Loucy (cell line): ENCODE results near the gene PBLD.

Source experiments
- H2AFZ ChIP-seq: fragments of 200-600 bp; sonication (generic); 2 replicates; pipeline ENCODE4 v1.6.0; 2016; ENCODE audit warnings: antibody characterized with exemption, mild to moderate bottlenecking, low read length, moderate library complexity
- H3F3A ChIP-seq: fragments of 200-600 bp; 2 replicates; pipeline ENCODE4 v1.6.0; 2016; ENCODE audit warnings: antibody characterized with exemption, low read depth, mild to moderate bottlenecking
- H3K27me3 ChIP-seq: fragments of 200-600 bp; sonication (generic); 2 replicates; pipeline ENCODE4 v1.6.1; 2014; ENCODE audit warnings: low read length, mild to moderate bottlenecking; ENCODE audit not compliant: insufficient read depth, poor library complexity, severe bottlenecking
- H3K36me3 ChIP-seq: fragments of 200-600 bp; sonication (generic); 2 replicates; pipeline ENCODE4 v1.6.1; 2016; ENCODE audit warnings: low read length; ENCODE audit not compliant: insufficient read depth
- H3K4me1 ChIP-seq: fragments of 200-600 bp; sonication (generic); 2 replicates; pipeline ENCODE4 v1.5.1; 2014; ENCODE audit warnings: low read length, mild to moderate bottlenecking; ENCODE audit not compliant: insufficient read depth, poor library complexity, severe bottlenecking
- H3K4me2 ChIP-seq: fragments of 200-600 bp; sonication (generic); 2 replicates; pipeline ENCODE4 v1.6.0; 2014; ENCODE audit warnings: antibody characterized with exemption, low read length, low read depth, mild to moderate bottlenecking; ENCODE audit not compliant: poor library complexity, severe bottlenecking
- H3K4me3 ChIP-seq: fragments of 200-600 bp; sonication (generic); 2 replicates; pipeline ENCODE4 v1.5.1; 2014; ENCODE audit warnings: low read length, mild to moderate bottlenecking, mixed read lengths; ENCODE audit not compliant: poor library complexity, severe bottlenecking
- H3K79me2 ChIP-seq: fragments of 200-600 bp; sonication (generic); 2 replicates; pipeline ENCODE4 v1.6.1; 2014; ENCODE audit warnings: low read length; ENCODE audit not compliant: insufficient read depth
- H3K9ac ChIP-seq: fragments of 200-600 bp; sonication (generic); 2 replicates; pipeline ENCODE4 v1.6.0; 2014; ENCODE audit warnings: mild to moderate bottlenecking, low read depth, low read length, moderate library complexity; ENCODE audit not compliant: poor library complexity, severe bottlenecking
- H3K9me2 ChIP-seq: fragments of 200-600 bp; sonication (generic); replicated peaks from 2 replicates; pipeline ENCODE4 v1.6.1; 2016; ENCODE audit warnings: low read depth, low read length, mixed read lengths
- H3K9me3 ChIP-seq: fragments of 200-600 bp; sonication (generic); 2 replicates; pipeline ENCODE4 v1.6.1; 2014; ENCODE audit warnings: mild to moderate bottlenecking, antibody characterized with exemption, low read length, low read depth; ENCODE audit not compliant: insufficient read depth
- H4K20me1 ChIP-seq: fragments of 200-600 bp; sonication (generic); 2 replicates; pipeline ENCODE4 v1.6.0; 2014; ENCODE audit warnings: antibody characterized with exemption, low read length, mild to moderate bottlenecking; ENCODE audit not compliant: insufficient read depth, poor library complexity, severe bottlenecking
- CTCF ChIP-seq: fragments of 200-600 bp; sonication (generic); conservative IDR thresholded peaks from 2 replicates; pipeline ENCODE4 v1.5.1; 2014; ENCODE audit warnings: mild to moderate bottlenecking, antibody characterized with exemption, low read length
- EZH2phosphoT487 ChIP-seq: fragments of 200-600 bp; IDR thresholded peaks from 2 replicates; pipeline ENCODE4 v1.6.1; 2018; ENCODE audit warnings: antibody characterized with exemption, mild to moderate bottlenecking, moderate library complexity, borderline replicate concordance

The PBLD gene

GRCh38 chr10:68239069-68239468 is 93.7 kb downstream of the PBLD start:
- Histone ChIP-seq H3K36me3 (no peaks in the 10 kb centered on the region), H3K4me1 (no peaks in the 10 kb centered on the region), H3K79me2 (no peaks in the 10 kb centered on the region), H3K9ac (no peak overlapping the region), H4K20me1 (no peaks in the 10 kb centered on the region), H3K4me3 (no peak overlapping the region), H3F3A (no peaks in the 10 kb centered on the region), H3K27me3 (no peaks in the 10 kb centered on the region), H3K9me3 (no peaks in the 10 kb centered on the region), H3K9me2 (no peaks in the 10 kb centered on the region), H2AFZ (no peak overlapping the region), H3K4me2 (no peak overlapping the region)
- TF ChIP-seq CTCF (no peak), EZH2phosphoT487 (no peak)

- TF ChIP-seq CTCF, result no peak
- no peak for TF ChIP-seq EZH2phosphoT487
Observed at GRCh38 chr10:68238371-68238770, 94.4 kb downstream of the PBLD start.

GRCh38 chr10:68237173-68237572 is 95.6 kb downstream of the PBLD start:
- TF ChIP-seq EZH2phosphoT487 (no peak), CTCF (no peak)
- no peaks in the 10 kb centered on the region for H3F3A ChIP-seq

More at GRCh38 chr10:68238371-68238770, 94.4 kb downstream of the PBLD start:
- H3K27me3 ChIP-seq, result no peaks in the 10 kb centered on the region
- no peaks in the 10 kb centered on the region for H3K9me3 ChIP-seq
- H3K79me2 ChIP-seq, result no peaks in the 10 kb centered on the region
- H2AFZ ChIP-seq, result no peak overlapping the region
- no peak overlapping the region for H3K4me3 ChIP-seq
- H3K4me2 ChIP-seq, result no peak overlapping the region
- no peaks in the 10 kb centered on the region for H3F3A ChIP-seq
- H3K4me1 ChIP-seq, result no peaks in the 10 kb centered on the region
- H3K9ac ChIP-seq, result no peak overlapping the region
- H4K20me1 ChIP-seq, result no peaks in the 10 kb centered on the region
- H3K36me3 ChIP-seq, result no peaks in the 10 kb centered on the region
- no peaks in the 10 kb centered on the region for H3K9me2 ChIP-seq

More at GRCh38 chr10:68237173-68237572, 95.6 kb downstream of the PBLD start:
- H2AFZ ChIP-seq, result no peak overlapping the region
- H3K9ac ChIP-seq, result no peak overlapping the region
- H3K4me1 ChIP-seq, result no peaks in the 10 kb centered on the region
- no peaks in the 10 kb centered on the region for H4K20me1 ChIP-seq
- no peak overlapping the region for H3K4me2 ChIP-seq
- no peaks in the 10 kb centered on the region for H3K36me3 ChIP-seq
- H3K4me3 ChIP-seq, result no peak overlapping the region
- H3K9me3 ChIP-seq, result no peaks in the 10 kb centered on the region
- H3K27me3 ChIP-seq, result no peaks in the 10 kb centered on the region
- H3K79me2 ChIP-seq, result no peaks in the 10 kb centered on the region
- H3K9me2 ChIP-seq, result no peaks in the 10 kb centered on the region
